GM18907 (cell line): ENCODE results near the gene D2HGDH.
"Not testable (repeated sequence)": the region's sequence is repeated elsewhere in the genome, so short reads cannot be mapped to it uniquely, and the experiment has no call there.

ENCODE experiments used
- ATAC-seq: cut with Tn5 transposase; IDR thresholded peaks from one replicate; pipeline ENCODE4 v1.9.1; 2021; ENCODE audit warnings: mild to moderate bottlenecking, moderate library complexity; ENCODE audit not compliant: unreplicated experiment

The D2HGDH gene

DNA sequence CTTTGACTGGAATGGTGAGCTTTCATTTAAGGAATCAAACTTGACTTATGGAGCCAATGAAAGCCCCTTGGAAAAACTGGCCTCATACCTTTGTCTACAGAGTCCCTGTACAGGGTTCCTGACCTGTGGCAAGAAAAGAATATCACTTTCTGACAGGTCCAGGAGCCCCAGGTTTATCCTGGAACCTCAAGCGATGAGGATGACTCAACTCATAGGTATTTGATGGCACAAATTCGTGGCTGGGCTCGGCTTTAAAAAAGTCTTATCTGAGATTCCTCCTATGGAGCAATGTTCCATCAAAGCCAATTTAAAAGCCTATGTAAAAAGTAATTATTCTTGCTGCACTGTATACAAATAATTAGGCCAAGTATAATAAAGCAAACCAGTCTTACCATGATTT is 57.0 kb downstream of the D2HGDH start:
- not testable (repeated sequence) for ATAC-seq

DNA sequence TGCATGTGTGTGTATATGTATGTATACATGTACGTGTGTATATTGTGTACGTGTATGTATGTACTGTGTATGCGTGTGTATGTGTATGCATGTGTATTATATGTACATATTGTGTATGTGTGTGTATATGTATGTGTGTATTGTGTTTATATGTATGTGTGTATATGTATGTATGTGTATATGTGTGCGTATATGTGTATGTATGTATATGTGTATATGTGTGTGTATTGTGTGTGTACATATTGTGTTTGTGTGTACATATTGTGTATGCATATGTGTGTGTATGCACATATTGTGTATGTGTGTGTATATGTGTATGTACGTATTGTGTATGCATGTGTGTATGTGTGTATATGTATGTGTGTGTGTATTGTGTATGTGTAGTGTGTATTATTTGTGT is 59.0 kb downstream of the D2HGDH start:
- ATAC-seq: no peak

DNA sequence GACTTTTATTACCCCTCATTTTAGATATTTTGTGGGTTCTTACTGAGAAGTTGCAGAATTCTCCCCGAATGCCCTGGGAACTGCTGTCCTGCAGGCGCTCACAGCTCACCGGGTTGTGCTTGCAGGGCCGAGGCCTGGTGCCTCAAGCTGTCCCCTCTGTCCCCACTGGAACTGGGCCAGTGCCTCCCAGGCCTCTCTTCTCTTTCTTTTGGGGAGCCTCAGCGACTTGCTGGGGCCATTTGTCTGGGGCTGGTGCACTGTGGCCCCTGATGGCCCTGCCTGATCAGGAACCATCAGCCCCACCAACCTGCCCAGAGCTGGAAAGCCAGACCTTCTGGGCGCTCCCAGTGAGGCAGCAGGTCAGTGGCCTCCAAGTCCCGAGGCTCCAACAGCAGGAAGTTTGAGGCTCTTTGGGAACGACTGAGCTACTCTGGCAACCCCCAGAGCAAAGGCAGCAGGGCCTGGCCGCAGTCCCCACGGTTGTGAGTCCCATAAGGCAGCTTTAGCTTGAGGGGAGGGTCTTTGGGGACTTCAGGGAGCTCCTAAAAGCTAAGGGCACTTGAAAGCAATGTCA is 59.9 kb downstream of the D2HGDH start:
- no peak for ATAC-seq

DNA sequence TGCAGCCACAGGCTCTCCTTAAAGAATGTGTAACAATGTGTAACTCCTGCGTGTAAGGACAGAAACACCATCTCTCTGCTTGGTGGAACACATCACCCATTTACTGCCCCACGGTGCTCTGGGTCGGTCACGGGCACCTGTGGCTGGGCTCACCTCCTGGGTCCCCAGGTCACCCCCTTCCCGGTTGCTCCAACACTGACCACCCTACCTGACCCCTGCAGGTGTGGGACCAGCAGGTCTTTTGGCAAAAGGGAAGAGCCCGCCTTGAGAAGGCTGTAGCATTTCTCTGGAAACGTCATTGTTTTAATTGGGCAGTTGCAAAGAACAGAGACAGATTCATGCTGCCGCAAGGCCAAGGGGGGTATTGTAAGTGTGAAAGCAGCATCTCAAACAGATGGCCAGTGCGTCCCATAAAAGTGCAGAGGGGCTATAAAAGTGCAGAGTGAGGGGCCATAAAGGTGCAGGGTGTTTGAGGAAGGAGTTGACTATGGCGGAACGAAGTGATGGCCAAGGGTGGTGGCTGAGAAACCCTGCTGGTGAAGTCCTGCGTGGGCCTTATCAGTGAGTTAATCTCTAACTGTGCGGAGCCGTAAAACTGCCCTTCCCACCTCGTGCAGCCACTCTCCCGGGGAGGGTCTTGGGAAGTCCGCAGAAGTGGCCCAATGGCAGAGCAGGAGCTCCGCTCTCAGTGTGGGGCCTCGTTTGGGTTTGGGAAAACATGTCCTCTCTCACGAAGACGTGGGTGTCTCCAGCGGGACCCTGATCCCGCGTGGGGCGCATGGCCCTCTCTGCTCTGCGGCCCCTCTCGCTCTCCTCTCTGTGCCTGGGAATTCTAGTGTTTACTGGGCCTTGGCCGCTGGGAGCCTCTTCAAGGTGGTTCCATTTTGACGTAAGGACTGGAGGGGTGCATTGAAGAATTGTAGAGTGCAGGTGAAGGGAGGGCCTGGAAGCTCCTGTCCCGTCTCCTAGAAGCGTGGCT is 60.9 kb downstream of the D2HGDH start:
- no peak for ATAC-seq

DNA sequence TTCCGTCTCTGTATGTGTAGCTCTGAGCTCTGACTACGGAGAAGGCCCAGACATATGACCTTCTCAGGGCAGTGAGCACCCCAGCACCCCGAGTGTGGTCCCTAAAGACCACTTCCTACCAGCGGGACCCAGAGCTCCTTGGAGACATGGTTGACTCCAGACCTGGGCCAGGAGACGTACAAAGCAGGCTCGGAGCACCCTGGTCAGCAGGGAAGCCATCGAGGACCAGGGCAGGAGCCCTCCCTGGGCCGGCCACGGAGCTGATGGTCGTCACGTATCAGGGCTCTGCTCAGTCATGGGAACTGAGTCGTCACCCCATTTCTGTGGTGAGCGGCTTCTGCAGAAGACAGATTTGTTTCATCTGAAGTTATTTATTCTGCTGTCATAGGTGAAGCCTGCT is 61.8 kb downstream of the D2HGDH start:
- ATAC-seq: no peak

DNA sequence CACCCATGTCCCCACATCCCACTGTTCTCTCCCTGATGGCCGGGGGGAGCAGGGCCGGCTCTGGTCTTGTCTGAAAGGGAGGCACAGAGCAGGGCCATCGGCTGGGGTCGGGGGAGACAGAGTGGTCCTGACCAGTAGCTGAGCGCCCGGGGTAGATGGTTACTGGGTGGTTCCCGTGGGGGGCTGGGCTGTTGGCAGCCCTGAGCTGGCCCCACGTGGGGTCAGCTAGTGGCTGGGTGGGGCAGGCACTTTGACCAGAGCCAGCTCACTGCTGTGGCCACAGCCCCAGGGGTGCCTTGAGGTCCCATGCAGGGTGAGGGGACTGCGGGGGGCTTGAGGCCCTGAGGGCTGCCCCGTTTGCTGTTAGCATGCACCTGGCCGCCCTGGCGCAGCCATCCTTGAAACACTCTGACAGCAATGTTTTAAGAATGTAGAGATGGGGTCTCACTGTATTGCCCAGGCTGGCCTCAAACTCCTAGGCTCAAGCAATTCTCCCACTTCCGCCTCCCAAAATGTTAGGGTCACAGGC is 62.2 kb downstream of the D2HGDH start:
- no peak for ATAC-seq

DNA sequence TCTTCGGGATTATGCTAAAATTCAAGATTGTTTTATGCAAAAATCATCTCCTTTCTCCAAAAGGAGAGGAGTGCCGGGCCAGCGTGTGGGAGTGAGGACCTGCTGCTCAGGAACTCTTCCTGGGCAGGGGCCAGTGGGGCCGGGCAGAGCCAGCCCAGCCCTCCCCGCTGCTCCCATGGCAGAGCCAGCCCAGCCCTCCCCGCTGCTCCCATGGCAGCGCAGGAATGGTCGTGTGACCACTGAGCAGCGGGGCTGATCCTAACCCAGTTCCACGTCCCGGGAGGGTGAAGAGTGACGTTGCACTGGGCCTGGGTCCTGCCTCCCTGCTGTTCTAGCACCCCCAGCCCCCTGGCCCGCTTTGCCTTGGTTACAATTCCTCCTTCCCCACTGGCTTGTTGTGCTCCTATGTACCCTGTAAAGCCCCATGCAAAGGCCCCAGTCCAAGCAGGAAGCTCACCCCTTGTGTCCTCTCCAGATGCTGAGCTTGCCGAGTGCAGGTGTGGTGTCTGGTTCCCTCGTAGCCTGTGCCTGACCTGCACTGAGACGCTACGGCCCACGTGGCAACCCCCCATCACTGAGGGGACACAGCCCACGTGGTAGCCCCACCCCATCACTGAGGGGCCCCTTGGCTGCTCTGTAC is 63.1 kb downstream of the D2HGDH start:
- ATAC-seq: no peak

DNA sequence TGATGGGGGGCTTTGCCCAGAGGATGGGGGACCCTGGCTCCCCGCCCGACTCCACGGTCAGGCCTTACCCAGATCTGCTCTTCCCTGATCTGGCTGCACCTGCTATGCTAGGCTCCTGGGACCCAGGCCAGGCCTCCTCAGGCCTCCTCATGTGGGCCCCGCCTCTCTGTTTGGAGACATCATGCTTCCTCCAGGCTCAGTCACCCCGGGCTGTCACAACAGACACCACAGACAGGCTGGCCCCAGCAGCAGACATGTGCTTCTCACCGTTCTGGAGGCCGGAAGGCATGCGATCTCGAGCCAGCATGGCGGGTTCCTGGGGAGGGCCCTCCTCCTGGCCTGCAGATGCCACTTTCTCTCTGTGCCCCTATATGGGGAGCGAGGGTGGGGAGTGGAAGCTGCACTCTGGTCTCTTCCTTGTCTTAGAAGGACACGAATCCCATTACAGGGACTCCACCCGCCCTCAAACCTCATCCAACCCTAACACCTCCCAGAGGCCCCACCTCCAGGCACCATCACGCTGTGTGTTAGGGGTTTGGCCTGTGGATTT is 63.7 kb downstream of the D2HGDH start:
- ATAC-seq: no peak

DNA sequence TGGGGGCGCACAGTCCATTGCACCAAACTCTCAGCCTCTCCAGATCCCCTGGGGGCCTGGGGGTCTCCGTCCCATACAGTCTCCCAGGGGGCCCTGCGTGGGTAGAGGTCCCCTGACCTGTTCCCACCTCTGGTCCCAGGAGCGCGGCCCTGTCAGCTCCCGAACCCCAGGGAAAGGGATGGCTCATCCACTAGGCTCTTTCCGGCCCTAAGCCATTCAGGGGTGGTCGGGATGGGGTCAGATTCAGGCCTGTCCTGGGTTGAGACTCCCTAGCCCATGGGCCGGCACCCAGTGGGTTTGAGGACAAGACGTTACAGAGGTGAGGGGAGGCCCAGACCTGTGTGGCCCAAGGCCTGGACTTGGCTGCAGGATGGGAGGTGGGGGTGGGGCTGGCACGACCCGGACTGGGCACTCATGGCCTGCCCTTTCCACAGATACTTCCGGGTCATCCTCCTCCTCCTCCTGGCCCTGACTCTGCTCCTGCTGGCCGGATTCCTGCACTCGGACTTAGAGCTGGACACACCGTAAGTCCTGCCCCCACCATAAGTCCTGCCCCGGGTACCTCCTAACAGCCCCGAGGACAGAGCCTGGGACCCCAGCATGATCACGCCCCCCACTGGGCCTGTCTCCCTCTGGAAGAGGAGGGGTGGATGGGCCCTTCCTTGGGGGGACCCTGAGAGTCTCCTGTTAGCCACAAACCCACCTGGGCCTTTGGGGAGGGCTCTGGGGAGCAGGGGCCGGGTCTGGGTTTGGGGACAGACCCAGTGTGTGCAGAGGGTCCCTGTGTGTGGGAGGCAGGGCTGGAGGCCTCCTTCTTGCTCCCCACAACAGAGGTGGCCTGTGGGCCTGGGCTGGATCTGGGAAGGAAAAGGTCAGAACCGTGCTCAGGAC is 64.4 kb downstream of the D2HGDH start:
- no peak for ATAC-seq

DNA sequence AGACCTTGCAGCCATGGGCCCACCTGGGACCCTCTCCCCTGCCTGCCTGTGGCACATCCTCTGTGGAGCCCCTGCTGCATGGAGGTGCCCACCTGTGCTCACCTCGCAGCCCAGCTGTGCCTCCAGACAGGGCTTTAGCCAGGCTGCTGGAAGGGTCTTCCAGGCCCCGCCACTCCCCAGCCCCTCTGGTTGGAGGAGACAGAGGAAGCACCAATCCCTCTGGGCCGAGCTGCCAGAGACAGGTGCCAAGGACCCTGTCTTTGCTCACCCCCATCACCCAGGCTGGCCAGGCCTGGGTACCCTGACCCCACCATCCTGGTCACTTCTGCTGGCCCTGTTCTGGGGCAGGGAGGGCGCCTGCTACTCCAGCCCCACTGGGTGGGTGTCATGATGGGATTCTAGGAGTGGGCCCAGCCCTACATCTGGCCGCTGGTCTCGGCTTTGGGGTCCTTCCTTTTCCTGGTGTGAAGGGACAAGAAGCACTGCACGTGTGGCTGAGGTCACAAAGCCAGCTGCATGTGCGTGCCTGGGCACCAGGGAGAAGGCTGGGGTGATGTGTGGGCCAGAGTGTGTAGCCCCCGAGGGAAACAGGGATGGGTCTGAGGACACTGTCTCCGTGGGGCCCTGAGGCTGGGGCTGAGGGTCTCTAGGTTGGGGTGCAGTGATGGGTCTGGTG is 65.2 kb downstream of the D2HGDH start:
- ATAC-seq: no peak

DNA sequence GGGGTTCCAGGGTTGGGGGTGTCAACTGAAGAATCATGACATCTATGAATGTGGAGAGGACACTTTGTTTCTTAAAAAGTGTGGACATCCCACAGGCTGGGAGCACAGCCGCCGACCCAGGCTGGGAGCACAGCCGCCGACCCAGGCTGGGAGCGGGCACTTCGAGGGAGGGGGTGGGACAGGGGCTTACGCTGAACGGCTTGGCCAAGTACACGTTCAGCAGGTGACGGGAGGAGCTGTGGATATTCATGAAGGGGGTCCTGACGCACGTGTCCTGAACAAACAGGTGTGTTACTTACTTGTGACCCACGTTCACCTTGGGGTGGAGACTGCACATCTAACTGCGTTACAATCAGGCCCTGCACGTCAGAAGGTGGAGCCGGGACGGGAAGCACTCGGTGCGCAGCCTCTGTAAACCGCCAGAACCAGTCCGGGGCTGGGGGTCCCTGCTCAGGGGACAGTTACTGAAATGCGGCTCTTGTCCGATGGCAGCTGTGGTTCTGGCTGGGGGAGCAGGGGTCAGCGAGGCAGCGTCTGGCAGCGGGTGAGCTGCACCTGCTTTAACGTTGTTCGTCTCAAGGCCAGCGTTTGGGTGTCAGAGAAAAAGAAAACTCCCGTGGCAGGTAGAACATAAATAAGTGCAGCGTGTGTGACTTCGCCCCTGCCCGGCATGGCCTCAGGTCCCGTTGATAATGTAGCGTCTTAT is 65.9 kb downstream of the D2HGDH start:
- not testable (repeated sequence) for ATAC-seq

DNA sequence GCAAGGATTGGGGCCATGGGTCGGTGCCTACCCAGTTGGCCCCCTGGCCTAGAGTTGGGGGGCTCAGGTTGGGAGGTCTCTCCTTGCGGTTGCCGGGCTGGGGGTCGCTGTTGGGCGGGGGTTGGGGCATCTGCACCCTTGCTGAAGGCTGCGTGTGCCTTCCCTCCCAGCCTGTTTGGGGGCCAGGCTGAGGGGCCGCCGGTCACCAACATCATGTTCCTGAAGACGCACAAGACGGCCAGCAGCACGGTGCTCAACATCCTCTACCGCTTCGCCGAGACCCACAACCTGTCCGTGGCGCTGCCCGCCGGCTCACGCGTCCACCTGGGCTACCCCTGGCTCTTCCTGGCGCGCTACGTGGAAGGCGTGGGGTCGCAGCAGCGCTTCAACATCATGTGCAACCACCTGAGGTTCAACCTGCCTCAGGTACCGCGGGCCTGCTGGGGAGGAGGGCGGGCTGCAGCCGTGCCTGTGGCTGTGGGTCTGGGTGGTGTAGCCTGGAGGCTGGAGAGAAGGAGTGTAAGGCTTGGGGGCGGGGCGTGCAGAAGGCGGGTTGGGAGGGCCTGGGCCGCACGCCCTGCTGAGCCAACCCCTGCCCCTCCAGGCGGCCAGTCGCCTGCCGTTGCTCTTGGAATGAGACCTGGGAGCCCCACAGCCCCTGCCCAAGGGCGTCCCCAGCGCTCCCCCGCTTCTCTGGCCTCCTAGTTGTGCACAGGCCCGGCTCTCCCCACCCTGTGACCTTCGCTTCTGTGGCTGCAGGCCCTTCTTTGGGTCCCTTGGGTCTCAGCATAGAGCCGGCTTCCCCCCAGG is 67.4 kb downstream of the D2HGDH start:
- no peak for ATAC-seq

DNA sequence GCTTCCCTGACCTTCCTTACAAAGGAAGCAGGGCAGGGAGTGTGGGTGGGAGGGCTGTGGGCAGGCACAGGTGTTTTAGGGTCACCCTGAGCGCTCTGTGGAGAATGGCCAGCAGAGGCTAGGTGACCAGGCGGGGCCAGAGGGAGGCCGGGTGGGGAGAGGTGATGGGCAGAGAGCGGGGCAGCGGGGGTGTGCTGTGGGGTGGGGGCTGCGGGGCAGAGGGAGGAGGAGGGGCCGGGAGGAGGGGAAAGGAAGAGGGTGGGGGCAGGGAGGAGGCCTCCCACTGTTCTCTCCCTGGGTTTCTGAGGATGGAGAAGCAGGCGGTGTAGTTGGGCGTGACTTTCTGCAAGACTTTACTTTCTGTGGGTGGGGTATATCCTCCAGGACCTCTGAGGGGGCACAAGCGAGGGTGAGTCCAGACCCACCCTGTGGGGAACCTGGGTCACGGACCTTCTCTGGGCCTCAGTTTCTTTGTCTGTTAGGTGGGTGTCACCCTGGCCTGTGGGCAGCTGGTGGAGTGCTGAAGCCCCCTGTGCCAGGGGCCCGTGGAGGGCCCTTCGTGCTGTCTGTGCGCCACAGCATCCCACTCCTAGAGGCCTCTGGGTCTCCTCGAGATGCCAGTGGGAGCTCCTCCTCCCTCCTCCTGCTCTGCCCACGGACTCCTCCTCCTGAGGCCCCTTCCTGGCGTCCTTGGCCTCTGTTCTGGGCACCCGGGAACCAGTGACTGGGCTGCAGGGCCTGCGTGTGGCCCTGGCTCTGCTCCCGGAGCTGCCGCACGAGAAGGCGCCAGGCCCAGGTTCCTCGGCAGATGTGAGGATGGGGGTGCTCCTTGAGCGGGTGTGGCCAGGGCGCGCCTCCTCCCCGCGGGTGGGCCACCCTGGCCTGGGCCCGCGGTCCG is 68.2 kb downstream of the D2HGDH start:
- ATAC-seq: no peak

DNA sequence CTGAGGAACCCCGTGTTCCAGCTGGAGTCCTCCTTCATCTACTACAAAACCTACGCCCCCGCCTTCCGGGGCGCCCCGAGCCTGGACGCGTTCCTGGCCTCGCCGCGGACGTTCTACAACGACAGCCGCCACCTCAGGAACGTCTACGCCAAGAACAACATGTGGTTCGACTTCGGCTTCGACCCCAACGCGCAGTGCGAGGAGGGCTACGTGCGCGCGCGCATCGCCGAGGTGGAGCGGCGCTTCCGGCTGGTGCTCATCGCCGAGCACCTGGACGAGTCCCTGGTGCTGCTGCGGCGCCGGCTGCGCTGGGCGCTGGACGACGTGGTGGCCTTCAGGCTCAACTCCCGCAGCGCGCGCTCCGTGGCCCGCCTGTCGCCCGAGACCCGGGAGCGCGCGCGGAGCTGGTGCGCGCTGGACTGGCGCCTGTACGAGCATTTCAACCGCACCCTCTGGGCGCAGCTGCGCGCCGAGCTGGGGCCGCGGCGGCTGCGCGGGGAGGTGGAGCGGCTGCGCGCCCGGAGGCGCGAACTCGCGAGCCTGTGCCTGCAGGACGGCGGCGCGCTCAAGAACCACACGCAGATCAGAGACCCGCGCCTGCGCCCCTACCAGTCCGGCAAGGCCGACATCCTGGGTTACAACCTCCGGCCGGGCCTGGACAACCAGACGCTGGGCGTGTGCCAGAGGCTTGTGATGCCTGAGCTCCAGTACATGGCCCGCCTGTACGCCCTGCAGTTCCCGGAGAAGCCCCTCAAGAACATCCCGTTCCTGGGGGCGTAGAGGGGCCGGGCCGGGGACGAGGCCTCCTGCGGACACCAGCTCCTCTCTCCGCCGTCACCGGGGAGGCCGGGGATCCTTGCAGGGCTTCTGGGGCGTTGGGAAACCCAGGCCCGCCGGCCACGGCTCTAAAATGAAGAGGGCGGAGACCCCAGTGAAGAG is 69.2 kb downstream of the D2HGDH start:
- ATAC-seq: no peak

DNA sequence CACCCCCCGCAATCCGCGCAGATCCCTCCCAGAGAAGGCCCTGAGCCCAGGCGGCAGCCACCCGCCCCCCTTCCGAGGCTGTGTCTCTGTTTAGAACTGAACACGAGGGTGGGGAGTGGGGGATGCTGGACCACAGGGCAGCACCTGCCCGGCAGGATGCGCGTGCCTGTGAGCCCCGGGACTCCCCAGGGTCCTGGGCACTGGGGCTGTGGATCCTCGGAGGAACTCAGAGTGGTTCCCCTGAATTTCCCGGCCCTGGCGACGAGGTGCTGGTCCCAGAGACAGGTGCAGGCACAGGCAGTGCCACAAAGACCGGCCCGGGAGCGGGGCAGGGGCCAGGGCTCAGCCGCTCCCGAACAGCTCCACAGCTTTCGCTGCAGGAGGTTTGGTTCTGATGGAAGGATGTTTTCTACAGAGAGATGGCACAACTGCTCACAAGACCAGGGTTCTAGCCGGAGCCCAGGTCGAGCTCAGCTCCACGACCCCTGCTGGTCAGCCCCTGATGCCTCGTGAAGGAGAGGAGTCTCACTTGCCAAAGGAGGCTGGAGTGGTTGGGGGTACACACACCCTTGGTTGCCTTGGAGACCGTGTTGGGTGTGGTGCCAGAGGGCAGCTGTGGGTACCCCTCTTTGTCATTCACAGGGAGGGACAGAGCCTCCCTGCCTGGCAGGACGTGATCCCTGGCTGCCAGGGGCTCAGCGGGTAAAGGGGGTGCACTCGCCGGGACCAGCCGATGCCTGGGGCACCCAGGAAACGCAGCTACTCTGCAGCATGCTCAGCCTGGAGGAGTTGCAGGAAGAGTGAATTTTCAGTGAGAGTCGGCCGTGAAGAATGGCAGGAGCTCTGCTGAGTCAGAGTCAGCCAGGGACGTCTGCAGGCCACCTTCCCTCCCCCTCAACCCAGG is 70.1 kb downstream of the D2HGDH start:
- no peak for ATAC-seq
